ENCODE data around the gene DACT2.

Gene DACT2

GRCh38 chr6:168264593-168265335, 54.8 kb downstream of the DACT2 start:
- no peak overlapping the region for H3K4me3 ChIP-seq (ENCODE audit: low read length)
- H3K27ac ChIP-seq (ENCODE audit: low read depth, low read length), result no peak overlapping the region

DNA sequence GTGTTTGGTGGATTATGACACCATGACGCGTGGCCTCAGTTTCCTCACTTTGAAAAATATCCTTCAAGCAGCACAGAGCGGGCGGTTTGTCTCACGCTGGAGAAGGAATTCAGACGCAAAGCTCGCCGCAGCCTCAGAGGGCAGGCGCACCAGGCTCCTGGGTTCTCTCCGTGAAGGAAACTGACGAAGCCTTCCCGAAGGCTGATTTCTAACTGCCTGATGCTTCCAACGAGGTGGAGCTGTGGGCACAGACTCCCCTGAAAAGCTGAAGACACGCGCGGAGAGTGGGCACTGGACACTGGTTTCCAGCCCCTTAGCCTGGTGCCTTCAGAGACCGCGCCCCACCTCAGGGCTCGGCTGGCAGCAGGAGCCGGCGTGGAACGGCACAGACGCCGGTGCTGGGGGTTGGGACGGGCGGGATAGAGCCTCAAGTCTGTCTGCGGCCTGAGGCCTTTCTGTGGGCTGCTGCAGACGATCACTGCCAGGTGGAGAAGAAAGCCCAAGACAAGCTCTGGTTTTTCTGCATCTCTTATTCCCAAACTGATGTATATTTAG, 56.1 kb downstream of the DACT2 start:
- Histone ChIP-seq H3K27me3 (ENCODE audit: insufficient read depth, low read length, poor library complexity) (no peaks in the 10 kb centered on the region), H3K4me3 (ENCODE audit: low read length) (no peak overlapping the region), H2AK5ac (ENCODE audit: low read length) (no peak overlapping the region), H3K79me2 (ENCODE audit: control insufficient read depth, insufficient read depth, low read length) (no peaks in the 10 kb centered on the region), H3K56ac (ENCODE audit: low read length) (no peak overlapping the region), H4K8ac (ENCODE audit: low read depth, low read length) (no peak overlapping the region), H3K4ac (ENCODE audit: low read depth, low read length) (no peak overlapping the region), H3K23ac (ENCODE audit: low read length) (no peak overlapping the region), H3K9ac (ENCODE audit: low read length) (no peak overlapping the region), H3K18ac (ENCODE audit: low read length) (no peak overlapping the region), H3K4me1 (ENCODE audit: control insufficient read depth, low read depth, low read length) (peaks cover 3% of the 10 kb centered on the region), H3K79me1 (ENCODE audit: low read length) (no peaks in the 10 kb centered on the region), H4K5ac (ENCODE audit: low read length) (no peak overlapping the region), H3K27ac (ENCODE audit: low read depth, low read length) (no peak overlapping the region), H3K4me2 (ENCODE audit: low read length) (no peak overlapping the region), H2BK5ac (ENCODE audit: low read length) (no peak overlapping the region), H2BK15ac (replicated peaks; ENCODE audit: low read depth) (no peak overlapping the region), H2BK120ac (ENCODE audit: low read depth, low read length) (no peak overlapping the region), H3K36me3 (ENCODE audit: control insufficient read depth, insufficient read depth, low read length) (no peaks in the 10 kb centered on the region)
- WGBS (ENCODE audit: extremely low coverage, insufficient coverage, low lambda C conversion rate), result no CpG with 5 or more reads among the region's 28 CpGs
- DNase-seq, result no peak

More at GRCh38 chr6:168264593-168265335, 54.8 kb downstream of the DACT2 start:
- H3K27me3 ChIP-seq (ENCODE audit: insufficient read depth, low read length, poor library complexity), result no peaks in the 10 kb centered on the region
- peaks cover 3% of the 10 kb centered on the region for H3K4me1 ChIP-seq (ENCODE audit: control insufficient read depth, low read depth, low read length)
- H3K4me2 ChIP-seq (ENCODE audit: low read length), result no peak overlapping the region
- no peak overlapping the region for H2AK5ac ChIP-seq (ENCODE audit: low read length)
- no CpG with 5 or more reads among the region's 19 CpGs for WGBS (ENCODE audit: extremely low coverage, insufficient coverage, low lambda C conversion rate)
- no peak overlapping the region for H3K18ac ChIP-seq (ENCODE audit: low read length)
- no peak overlapping the region for H3K4ac ChIP-seq (ENCODE audit: low read depth, low read length)
- H4K5ac ChIP-seq (ENCODE audit: low read length), result no peak overlapping the region
- H3K36me3 ChIP-seq (ENCODE audit: control insufficient read depth, insufficient read depth, low read length), result no peaks in the 10 kb centered on the region
- no peak overlapping the region for H3K23ac ChIP-seq (ENCODE audit: low read length)
- H4K8ac ChIP-seq (ENCODE audit: low read depth, low read length), result no peak overlapping the region
- no peaks in the 10 kb centered on the region for H3K79me1 ChIP-seq (ENCODE audit: low read length)
- H2BK15ac ChIP-seq (replicated peaks; ENCODE audit: low read depth), result no peak overlapping the region
- no peak overlapping the region for H3K56ac ChIP-seq (ENCODE audit: low read length)
- H2BK120ac ChIP-seq (ENCODE audit: low read depth, low read length), result no peak overlapping the region
- no peaks in the 10 kb centered on the region for H3K79me2 ChIP-seq (ENCODE audit: control insufficient read depth, insufficient read depth, low read length)
- H3K9ac ChIP-seq (ENCODE audit: low read length), result no peak overlapping the region
- peak; percentile 39 for DNase-seq
- H2BK5ac ChIP-seq (ENCODE audit: low read length), result no peak overlapping the region

- Histone ChIP-seq H3K9ac (ENCODE audit: low read length) (no peak overlapping the region), H4K8ac (ENCODE audit: low read depth, low read length) (no peak overlapping the region), H3K56ac (ENCODE audit: low read length) (no peak overlapping the region), H2BK5ac (ENCODE audit: low read length) (no peak overlapping the region), H2BK15ac (replicated peaks; ENCODE audit: low read depth) (no peak overlapping the region), H3K23ac (ENCODE audit: low read length) (no peak overlapping the region), H3K79me2 (ENCODE audit: control insufficient read depth, insufficient read depth, low read length) (no peaks in the 10 kb centered on the region), H3K4ac (ENCODE audit: low read depth, low read length) (no peak overlapping the region), H3K4me3 (ENCODE audit: low read length) (no peak overlapping the region), H3K18ac (ENCODE audit: low read length) (no peak overlapping the region), H3K27ac (ENCODE audit: low read depth, low read length) (no peak overlapping the region), H3K4me2 (ENCODE audit: low read length) (no peak overlapping the region), H2BK120ac (ENCODE audit: low read depth, low read length) (no peak overlapping the region), H3K79me1 (ENCODE audit: low read length) (no peaks in the 10 kb centered on the region), H3K4me1 (ENCODE audit: control insufficient read depth, low read depth, low read length) (peaks cover 3% of the 10 kb centered on the region), H4K5ac (ENCODE audit: low read length) (no peak overlapping the region), H3K27me3 (ENCODE audit: insufficient read depth, low read length, poor library complexity) (no peaks in the 10 kb centered on the region), H3K36me3 (ENCODE audit: control insufficient read depth, insufficient read depth, low read length) (no peaks in the 10 kb centered on the region), H2AK5ac (ENCODE audit: low read length) (no peak overlapping the region)
- DNase-seq, result no peak
- no CpG with 5 or more reads among the region's 12 CpGs for WGBS (ENCODE audit: extremely low coverage, insufficient coverage, low lambda C conversion rate)
These were observed 58.3 kb downstream of the DACT2 start for GRCh38 chr6:168261234-168261633.

DNA sequence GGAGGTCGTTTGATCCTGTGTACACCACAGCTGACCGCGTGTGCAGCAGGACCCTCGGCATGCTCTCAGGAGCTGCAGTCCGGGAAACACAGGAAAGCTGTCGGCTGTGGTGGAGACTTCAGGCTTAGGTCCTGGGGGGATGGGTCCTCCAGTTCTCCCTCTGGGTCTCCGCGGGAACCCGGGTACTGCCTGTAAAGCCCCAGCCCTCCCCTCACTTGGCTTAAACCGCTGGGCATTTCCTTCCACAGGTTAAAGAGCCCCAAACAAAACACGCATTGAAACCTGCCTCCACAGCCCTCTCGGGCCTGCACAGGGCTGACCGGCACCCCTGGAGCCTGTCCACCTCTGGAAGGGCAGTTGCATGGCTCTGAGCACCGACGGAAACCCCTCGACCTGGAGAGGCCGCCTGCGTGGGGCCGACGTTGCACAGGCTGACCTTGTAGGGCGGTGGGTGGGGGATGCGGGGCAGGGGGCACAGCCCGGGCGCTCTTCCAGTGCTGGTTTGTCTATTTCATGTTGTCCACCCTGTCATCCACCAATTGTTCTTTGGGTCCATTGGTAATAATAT, 59.1 kb downstream of the DACT2 start:
- H2BK5ac ChIP-seq (ENCODE audit: low read length), result no peak overlapping the region
- no peak overlapping the region for H2BK120ac ChIP-seq (ENCODE audit: low read depth, low read length)
- H2BK15ac ChIP-seq (replicated peaks; ENCODE audit: low read depth), result no peak overlapping the region
- H3K79me2 ChIP-seq (ENCODE audit: control insufficient read depth, insufficient read depth, low read length), result no peaks in the 10 kb centered on the region
- no peaks in the 10 kb centered on the region for H3K27me3 ChIP-seq (ENCODE audit: insufficient read depth, low read length, poor library complexity)
- no peak overlapping the region for H3K23ac ChIP-seq (ENCODE audit: low read length)
- H4K8ac ChIP-seq (ENCODE audit: low read depth, low read length), result no peak overlapping the region
- no peak overlapping the region for H3K4me2 ChIP-seq (ENCODE audit: low read length)
- H3K4me3 ChIP-seq (ENCODE audit: low read length), result no peak overlapping the region
- no peak overlapping the region for H3K9ac ChIP-seq (ENCODE audit: low read length)
- H3K79me1 ChIP-seq (ENCODE audit: low read length), result no peaks in the 10 kb centered on the region
- WGBS (ENCODE audit: extremely low coverage, insufficient coverage, low lambda C conversion rate), result no CpG with 5 or more reads among the region's 24 CpGs
- H4K5ac ChIP-seq (ENCODE audit: low read length), result no peak overlapping the region
- H3K4ac ChIP-seq (ENCODE audit: low read depth, low read length), result no peak overlapping the region
- no peak overlapping the region for H3K18ac ChIP-seq (ENCODE audit: low read length)
- H3K36me3 ChIP-seq (ENCODE audit: control insufficient read depth, insufficient read depth, low read length), result no peaks in the 10 kb centered on the region
- no peak overlapping the region for H2AK5ac ChIP-seq (ENCODE audit: low read length)
- DNase-seq, result no peak
- H3K56ac ChIP-seq (ENCODE audit: low read length), result no peak overlapping the region
- peaks cover 3% of the 10 kb centered on the region for H3K4me1 ChIP-seq (ENCODE audit: control insufficient read depth, low read depth, low read length)
- H3K27ac ChIP-seq (ENCODE audit: low read depth, low read length), result no peak overlapping the region

GRCh38 chr6:168258795-168259194, 60.8 kb downstream of the DACT2 start:
- Histone ChIP-seq H3K79me2 (ENCODE audit: control insufficient read depth, insufficient read depth, low read length) (no peaks in the 10 kb centered on the region), H3K4me1 (ENCODE audit: control insufficient read depth, low read depth, low read length) (no peaks in the 10 kb centered on the region), H2BK120ac (ENCODE audit: low read depth, low read length) (no peak overlapping the region), H3K4me2 (ENCODE audit: low read length) (no peak overlapping the region), H3K18ac (ENCODE audit: low read length) (no peak overlapping the region), H3K27me3 (ENCODE audit: insufficient read depth, low read length, poor library complexity) (no peaks in the 10 kb centered on the region), H3K27ac (ENCODE audit: low read depth, low read length) (no peak overlapping the region), H3K23ac (ENCODE audit: low read length) (no peak overlapping the region), H2AK5ac (ENCODE audit: low read length) (no peak overlapping the region), H3K9ac (ENCODE audit: low read length) (no peak overlapping the region), H4K5ac (ENCODE audit: low read length) (no peak overlapping the region), H4K8ac (ENCODE audit: low read depth, low read length) (no peak overlapping the region), H2BK5ac (ENCODE audit: low read length) (no peak overlapping the region), H3K4ac (ENCODE audit: low read depth, low read length) (no peak overlapping the region), H3K56ac (ENCODE audit: low read length) (no peak overlapping the region), H3K36me3 (ENCODE audit: control insufficient read depth, insufficient read depth, low read length) (no peaks in the 10 kb centered on the region), H2BK15ac (replicated peaks; ENCODE audit: low read depth) (no peak overlapping the region), H3K79me1 (ENCODE audit: low read length) (no peaks in the 10 kb centered on the region), H3K4me3 (ENCODE audit: low read length) (no peak overlapping the region)
- WGBS (ENCODE audit: extremely low coverage, insufficient coverage, low lambda C conversion rate), result no CpG with 5 or more reads among the region's 15 CpGs
- no peak for DNase-seq

Measured in mesendoderm (in vitro differentiated cells).